SK-N-SH (cell line): ENCODE data around the gene DCLK1. TPM values are rescaled to one million over a fixed set of nuclear protein-coding genes. Genes with fewer than 3 reads are reported as not detected.
A peak's percentile ranks its signal among the peaks of the same experiment; 100 is the strongest.

Experiments
- CTCF ChIA-PET: fragments of 300-600, 350-600 bp; formaldehyde crosslinking; extraction: SDS; loops from one replicate; lab custom pipeline; 2021; lab: Yijun Ruan, JAX
- POLR2A ChIA-PET: fragments of 350-600 bp; sonication (Branson Sonifier 250); formaldehyde crosslinking; extraction: SDS; loops from one replicate; lab custom pipeline; 2020; ENCODE audit warnings: antibody characterized with exemption, inconsistent platforms; lab: Yijun Ruan, JAX
- DNase-seq: peaks from one replicate; pipeline ENCODE4 v3.0.0; 2012
- H2AFZ ChIP-seq: fragments of 200-600 bp; sonication (generic); 2 replicates; pipeline ENCODE4 v1.8.1; 2016; ENCODE audit warnings: antibody characterized with exemption, mild to moderate bottlenecking, low read depth
- H3F3A ChIP-seq: fragments of 200-600 bp; sonication (generic); replicated peaks from 2 replicates; pipeline ENCODE3; 2016; ENCODE audit warnings: antibody characterized with exemption, mild to moderate bottlenecking; ENCODE audit not compliant: insufficient read depth
- H3K27ac ChIP-seq, 2 experiments: fragments of 200-500 bp in 1 of 2; fragments of 200-600 bp in 1 of 2; sonication (Bioruptor generic) in 1 of 2; sonication (generic), shearing (Covaris generic) in 1 of 2; 2 replicates each; pipeline versions ENCODE4 v1.5.1 to v1.6.1; 2014 to 2016; ENCODE audit warnings: low read depth in 2 of 2, inconsistent platforms in 1 of 2, low read length in 1 of 2, mild to moderate bottlenecking in 1 of 2, mixed read lengths in 1 of 2
- H3K27me3 ChIP-seq: fragments of 200-600 bp; sonication (generic), shearing (Covaris generic); 2 replicates; pipeline ENCODE4 v1.6.1; 2016; ENCODE audit warnings: mixed run types; ENCODE audit not compliant: insufficient read depth
- H3K36me3 ChIP-seq, 2 experiments: fragments of 200-500 bp in 1 of 2; fragments of 200-600 bp in 1 of 2; sonication (Bioruptor generic) in 1 of 2; sonication (generic) in 1 of 2; replicated peaks in 1 of 2; 2 replicates each; pipeline versions ENCODE3 to v1.5.1; 2014 to 2016; ENCODE audit warnings: low read length in 1 of 2, mild to moderate bottlenecking in 1 of 2; ENCODE audit not compliant: insufficient read depth in 2 of 2, control insufficient read depth in 1 of 2
- H3K4me1 ChIP-seq, 2 experiments: fragments of 200-500 bp in 1 of 2; fragments of 200-600 bp in 1 of 2; sonication (Bioruptor generic) in 1 of 2; sonication (generic), shearing (Covaris generic) in 1 of 2; 2 replicates each; pipeline versions ENCODE4 v1.5.1 to v1.6.1; 2014 to 2016; ENCODE audit warnings: low read depth in 1 of 2, low read length in 1 of 2, mixed run types in 1 of 2; ENCODE audit not compliant: insufficient read depth in 2 of 2, control insufficient read depth in 1 of 2
- H3K4me2 ChIP-seq: fragments of 200-600 bp; sonication (generic), shearing (Covaris generic); 2 replicates; pipeline ENCODE4 v1.6.1; 2017; ENCODE audit warnings: mixed run types
- H3K4me3 ChIP-seq, 2 experiments: fragments of 200-500 bp in 1 of 2; fragments of 200-600 bp in 1 of 2; sonication (Bioruptor generic) in 1 of 2; sonication (generic), shearing (Covaris generic) in 1 of 2; 2 replicates each; pipeline versions ENCODE4 v1.5.1 to v1.8.1; 2014 to 2016; ENCODE audit warnings: low read depth in 2 of 2, inconsistent platforms in 1 of 2, low read length in 1 of 2, mild to moderate bottlenecking in 1 of 2, mixed read lengths in 1 of 2, moderate library complexity in 1 of 2
- H3K79me2 ChIP-seq: fragments of 200-600 bp; sonication (generic); 2 replicates; pipeline ENCODE4 v1.8.1; 2017; ENCODE audit warnings: mild to moderate bottlenecking; ENCODE audit not compliant: insufficient read depth
- H3K9ac ChIP-seq: fragments of 200-600 bp; sonication (generic); 2 replicates; pipeline ENCODE4 v1.6.1; 2017; ENCODE audit warnings: mixed run types
- H3K9me2 ChIP-seq: fragments of 200-600 bp; sonication (generic); 2 replicates; pipeline ENCODE4 v1.6.1; 2017; ENCODE audit warnings: mixed run types
- H3K9me3 ChIP-seq: fragments of 200-600 bp; sonication (generic); 2 replicates; pipeline ENCODE4 v1.6.1; 2017; ENCODE audit warnings: mixed run types, mild to moderate bottlenecking, moderate library complexity
- H4K20me1 ChIP-seq: fragments of 200-600 bp; sonication (generic); 2 replicates; pipeline ENCODE4 v1.6.1; 2017; ENCODE audit warnings: mild to moderate bottlenecking, mixed run types; ENCODE audit not compliant: insufficient read depth
- CTCF ChIP-seq: fragments of 200-600 bp; sonication (generic); IDR thresholded peaks from 2 replicates; pipeline ENCODE4 v1.6.1; 2017; ENCODE audit warnings: antibody characterized with exemption, mild to moderate bottlenecking, moderate library complexity
- ELF1 ChIP-seq: IDR thresholded peaks from 2 replicates; pipeline ENCODE4 v1.4.0; 2012
- EZH2phosphoT487 ChIP-seq: fragments of 200-600 bp; sonication (generic); IDR thresholded peaks from 2 replicates; pipeline ENCODE4 v1.6.1; 2017; ENCODE audit warnings: low read depth, mixed run types, mild to moderate bottlenecking, antibody characterized with exemption, moderate library complexity, borderline replicate concordance
- FOSL2 ChIP-seq: IDR thresholded peaks from 2 replicates; pipeline ENCODE4 v1.4.0; 2012; ENCODE audit warnings: low read depth, mild to moderate bottlenecking, moderate library complexity, borderline replicate concordance
- FOXM1 ChIP-seq: IDR thresholded peaks from 2 replicates; pipeline ENCODE4 v1.4.0; 2012; ENCODE audit warnings: low read depth, mild to moderate bottlenecking
- GABPA ChIP-seq: IDR thresholded peaks from 2 replicates; pipeline ENCODE4 v1.4.0; 2012; ENCODE audit warnings: low read depth, mild to moderate bottlenecking
- GATA2 ChIP-seq: sonication (generic); formaldehyde crosslinking; IDR thresholded peaks from 2 replicates; pipeline ENCODE4 v1.5.0; 2020; ENCODE audit warnings: mild to moderate bottlenecking, missing genetic modification reagents
- JUND ChIP-seq: IDR thresholded peaks from 2 replicates; pipeline ENCODE4 v1.4.0; 2012
- MAX ChIP-seq: IDR thresholded peaks from 2 replicates; pipeline ENCODE4 v1.4.0; 2012; ENCODE audit warnings: low read depth
- MXI1 ChIP-seq: IDR thresholded peaks from 2 replicates; pipeline ENCODE4 v1.6.1; 2012; ENCODE audit warnings: mild to moderate bottlenecking, low read depth, low read length, improper control_type of control experiment
- NFIC ChIP-seq: IDR thresholded peaks from 2 replicates; pipeline ENCODE4 v1.4.0; 2012; ENCODE audit warnings: borderline replicate concordance
- PBX3 ChIP-seq: IDR thresholded peaks from 2 replicates; pipeline ENCODE4; 2012
- RFX5 ChIP-seq: IDR thresholded peaks from 2 replicates; pipeline ENCODE4 v1.6.1; 2012; ENCODE audit warnings: mild to moderate bottlenecking, improper control_type of control experiment, low read length
- RXRA ChIP-seq: IDR thresholded peaks from 2 replicates; pipeline ENCODE4 v1.4.0; 2012; ENCODE audit warnings: low read depth, mild to moderate bottlenecking, borderline replicate concordance
- USF1 ChIP-seq: IDR thresholded peaks from 2 replicates; pipeline ENCODE4 v1.4.0; 2012; ENCODE audit warnings: low read depth, borderline replicate concordance
- USF2 ChIP-seq: fragments of 150-350 bp; IDR thresholded peaks from 2 replicates; pipeline ENCODE4 v1.6.1; 2017; ENCODE audit warnings: antibody characterized with exemption, low read length, low read depth, borderline replicate concordance
- ZBTB33 ChIP-seq: IDR thresholded peaks from 2 replicates; pipeline ENCODE4 v1.4.0; 2012; ENCODE audit warnings: low read depth, borderline replicate concordance
- WGBS: methylation state at CpG from one replicate; pipeline ENCODE4 v1.1.6; 2017; ENCODE audit warnings: low lambda C conversion rate; 5-methylcytosine and 5-hydroxymethylcytosine counted together
- polyA plus RNA-seq, 3 experiments: library from polyadenylated mRNA; depleted of rRNA; stranded (reverse); fragments of >200 nt; gene quantifications; 2 replicates each; pipeline ENCODE4 v1.2.3, GENCODE V29; 2012

DCLK1 gene
- polyA plus RNA-seq, 1 of the 3 experiments (the other 2 are of a cell fraction), result 1.1 TPM

- peak overlapping the region; percentile 73 to 88 for H3K27ac ChIP-seq
- H3F3A ChIP-seq, result peaks cover 18% of the 10 kb centered on the region
- H3K36me3 ChIP-seq, result no peaks in the 10 kb centered on the region
- no peaks in the 10 kb centered on the region for H4K20me1 ChIP-seq
- no peak overlapping the region for H3K4me3 ChIP-seq
- no peaks in the 10 kb centered on the region for H3K27me3 ChIP-seq
- TF ChIP-seq EZH2phosphoT487, result no peak
- TF ChIP-seq GABPA, result no peak
- no peak for TF ChIP-seq USF1
- TF ChIP-seq CTCF, result no peak
- no peak for TF ChIP-seq PBX3
- TF ChIP-seq FOSL2, result no peak
- TF ChIP-seq MAX, result no peak
- TF ChIP-seq RXRA, result no peak
- no peak for TF ChIP-seq NFIC
- TF ChIP-seq ELF1, result no peak
- TF ChIP-seq MXI1, result no peak
- no peak for TF ChIP-seq USF2
- no peak for TF ChIP-seq JUND
- TF ChIP-seq FOXM1, result no peak
- no peak for TF ChIP-seq GATA2 (CRISPR knock-in tag)
- no peak for TF ChIP-seq ZBTB33
- no peak for TF ChIP-seq RFX5
- H3K9ac ChIP-seq, result no peak overlapping the region
- H3K79me2 ChIP-seq, result no peaks in the 10 kb centered on the region
- H3K4me1 ChIP-seq, result peaks cover 13 to 16% of the 10 kb centered on the region in 2 experiments
- peak overlapping the region; percentile 1; the same call in 1 of the 2 replicates for H3K4me2 ChIP-seq
- no peak for DNase-seq
- no peaks in the 10 kb centered on the region for H3K9me2 ChIP-seq
- ChIA-PET POLR2A (no interaction called here), CTCF (interaction anchor here (1.8 to 2.0 kb wide), 2 partner anchors 16 to 280 kb away, joined by 7 to 8 read pairs; no protein-coding TSS in a partner anchor)
- H2AFZ ChIP-seq, result no peak overlapping the region
- 70% methylated on average over 2 of the region's 2 CpGs for WGBS
- H3K9me3 ChIP-seq, result no peaks in the 10 kb centered on the region
Measured at GRCh38 chr13:35995136-35995535, 136.0 kb downstream of the DCLK1 start.
